ENCODE measurements around the gene GRIPAP1. TPM values are rescaled to one million over a fixed set of nuclear protein-coding genes. Genes with fewer than 3 reads are reported as not detected.

The GRIPAP1 gene
- total RNA-seq, 6 experiments from 2014 or later: 23.2 to 32.1 (median 27.5) TPM

DNA sequence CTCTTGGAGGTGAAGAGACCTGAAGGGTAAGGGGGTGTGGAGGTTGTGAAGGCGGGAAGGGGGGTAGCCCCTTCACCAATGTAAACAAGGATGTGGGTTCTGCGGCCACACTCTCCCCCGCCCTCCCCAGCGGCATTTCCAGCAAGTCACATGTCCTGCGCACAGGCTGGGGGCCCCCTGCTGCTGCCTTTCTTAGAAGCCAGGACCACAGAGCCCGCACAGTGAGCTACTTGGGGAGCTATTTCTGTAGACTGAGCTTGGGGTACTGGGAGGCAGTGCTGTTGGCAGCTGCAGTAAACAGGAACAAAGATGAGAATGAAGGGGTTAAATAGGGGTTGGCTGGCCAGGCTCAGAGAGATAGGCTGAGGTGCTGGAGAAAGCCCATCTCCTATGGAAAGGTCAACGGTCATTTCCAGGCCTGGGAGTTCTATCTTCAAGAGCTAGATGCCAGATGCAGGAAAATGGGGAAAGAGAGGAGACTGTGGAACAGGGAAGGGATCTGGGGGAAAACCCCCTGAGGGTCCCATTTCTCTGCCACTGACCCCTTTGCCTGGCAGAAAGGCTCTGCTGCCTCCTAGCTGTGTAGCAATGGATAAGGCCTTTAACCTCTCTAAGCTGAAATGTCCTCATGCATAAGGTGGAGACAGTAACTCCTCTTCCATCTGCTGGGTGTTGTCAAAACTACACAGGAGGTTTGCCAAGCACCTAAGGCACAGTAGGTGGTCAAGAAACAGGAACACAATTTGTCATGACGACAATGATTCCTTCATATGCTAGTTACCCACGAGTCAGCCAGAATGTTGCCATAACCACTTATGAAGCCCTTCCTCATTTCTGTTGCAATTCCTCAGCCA, 64.8 kb downstream of the GRIPAP1 start:
- Mint-ChIP-seq H3K4me1 (ENCODE audit: low read depth) (no peaks in the 10 kb centered on the region), H3K4me3 (no peak overlapping the region), H3K27ac (no peak overlapping the region; the same call in 1 of the 2 replicates), H3K9me3 (no peaks in the 10 kb centered on the region), H3K36me3 (ENCODE audit: low read depth) (no peaks in the 10 kb centered on the region), H3K27me3 (ENCODE audit: insufficient read depth) (no peaks in the 10 kb centered on the region; the same call in 1 of the 2 replicates)
- TF ChIP-seq, protein P1, sequence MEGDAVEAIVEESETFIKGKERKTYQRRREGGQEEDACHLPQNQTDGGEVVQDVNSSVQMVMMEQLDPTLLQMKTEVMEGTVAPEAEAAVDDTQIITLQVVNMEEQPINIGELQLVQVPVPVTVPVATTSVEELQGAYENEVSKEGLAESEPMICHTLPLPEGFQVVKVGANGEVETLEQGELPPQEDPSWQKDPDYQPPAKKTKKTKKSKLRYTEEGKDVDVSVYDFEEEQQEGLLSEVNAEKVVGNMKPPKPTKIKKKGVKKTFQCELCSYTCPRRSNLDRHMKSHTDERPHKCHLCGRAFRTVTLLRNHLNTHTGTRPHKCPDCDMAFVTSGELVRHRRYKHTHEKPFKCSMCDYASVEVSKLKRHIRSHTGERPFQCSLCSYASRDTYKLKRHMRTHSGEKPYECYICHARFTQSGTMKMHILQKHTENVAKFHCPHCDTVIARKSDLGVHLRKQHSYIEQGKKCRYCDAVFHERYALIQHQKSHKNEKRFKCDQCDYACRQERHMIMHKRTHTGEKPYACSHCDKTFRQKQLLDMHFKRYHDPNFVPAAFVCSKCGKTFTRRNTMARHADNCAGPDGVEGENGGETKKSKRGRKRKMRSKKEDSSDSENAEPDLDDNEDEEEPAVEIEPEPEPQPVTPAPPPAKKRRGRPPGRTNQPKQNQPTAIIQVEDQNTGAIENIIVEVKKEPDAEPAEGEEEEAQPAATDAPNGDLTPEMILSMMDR (IDR thresholded peaks at IDR 0.05): no peak; the same call in 1 of the 2 replicates
- DNase-seq: no peak

DNA sequence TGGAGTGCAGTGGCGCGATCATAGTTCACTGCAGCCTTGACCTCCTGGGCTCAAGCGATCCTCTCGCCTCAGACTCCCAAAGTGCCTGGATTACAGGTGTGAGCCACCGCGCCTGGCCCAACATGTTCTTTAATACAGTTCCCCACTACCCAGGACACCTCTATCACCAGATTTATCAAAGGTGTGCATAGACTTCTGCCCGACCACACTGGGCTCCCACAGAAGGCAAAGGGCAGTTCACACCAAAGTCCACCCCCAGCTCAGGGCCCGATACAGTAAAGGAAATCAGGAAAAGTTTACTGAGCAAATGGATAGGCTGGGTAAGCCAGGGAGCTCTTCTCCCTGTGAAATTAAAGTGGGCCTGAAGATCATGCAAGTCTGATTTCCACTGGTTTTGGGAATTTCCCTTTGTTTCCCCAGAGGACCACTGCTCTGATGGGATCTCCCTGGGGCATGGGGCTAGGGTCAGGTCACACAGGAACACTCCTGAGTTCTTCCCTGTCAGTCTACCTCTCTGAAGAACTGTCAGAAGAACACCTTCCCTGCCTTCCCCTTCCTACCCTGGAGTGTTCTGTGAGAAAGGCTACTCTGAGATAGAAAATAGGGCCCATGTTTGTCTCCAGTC, 65.5 kb downstream of the GRIPAP1 start:
- DNase-seq: no peak
- Mint-ChIP-seq H3K4me1 (ENCODE audit: low read depth) (no peaks in the 10 kb centered on the region), H3K27ac (no peak overlapping the region), H3K36me3 (ENCODE audit: low read depth) (no peaks in the 10 kb centered on the region), H3K9me3 (no peaks in the 10 kb centered on the region), H3K27me3 (ENCODE audit: insufficient read depth) (no peaks in the 10 kb centered on the region; the same call in 1 of the 2 replicates), H3K4me3 (no peak overlapping the region)
- TF ChIP-seq, protein P1 (IDR thresholded peaks at IDR 0.05): no peak

DNA sequence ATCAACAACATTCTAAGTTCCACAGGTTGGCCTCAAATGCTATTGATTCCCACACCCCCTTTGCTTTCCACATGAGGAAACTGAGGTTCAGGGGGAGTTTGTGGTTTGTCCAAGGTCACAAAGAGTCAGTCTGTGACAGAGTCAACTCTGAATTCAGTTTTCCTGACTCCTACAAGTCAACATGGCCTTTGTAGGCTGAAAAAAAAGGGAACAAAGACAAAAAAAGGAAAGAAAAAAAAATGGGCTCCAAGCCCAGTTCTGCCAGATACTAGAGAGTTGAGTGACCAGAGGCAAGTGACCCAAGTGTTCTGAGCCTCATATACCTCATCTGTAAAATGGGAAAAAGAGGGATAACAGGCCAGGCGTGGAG, 66.8 kb downstream of the GRIPAP1 start:
- Mint-ChIP-seq H3K27ac (no peak overlapping the region), H3K9me3 (no peaks in the 10 kb centered on the region), H3K27me3 (ENCODE audit: insufficient read depth) (no peaks in the 10 kb centered on the region), H3K36me3 (ENCODE audit: low read depth) (peaks cover 3% of the 10 kb centered on the region; the same call in 1 of the 2 replicates), H3K4me3 (no peak overlapping the region), H3K4me1 (ENCODE audit: low read depth) (no peaks in the 10 kb centered on the region)
- no peak for DNase-seq
- TF ChIP-seq, protein P1 (IDR thresholded peaks at IDR 0.05): no peak

DNA sequence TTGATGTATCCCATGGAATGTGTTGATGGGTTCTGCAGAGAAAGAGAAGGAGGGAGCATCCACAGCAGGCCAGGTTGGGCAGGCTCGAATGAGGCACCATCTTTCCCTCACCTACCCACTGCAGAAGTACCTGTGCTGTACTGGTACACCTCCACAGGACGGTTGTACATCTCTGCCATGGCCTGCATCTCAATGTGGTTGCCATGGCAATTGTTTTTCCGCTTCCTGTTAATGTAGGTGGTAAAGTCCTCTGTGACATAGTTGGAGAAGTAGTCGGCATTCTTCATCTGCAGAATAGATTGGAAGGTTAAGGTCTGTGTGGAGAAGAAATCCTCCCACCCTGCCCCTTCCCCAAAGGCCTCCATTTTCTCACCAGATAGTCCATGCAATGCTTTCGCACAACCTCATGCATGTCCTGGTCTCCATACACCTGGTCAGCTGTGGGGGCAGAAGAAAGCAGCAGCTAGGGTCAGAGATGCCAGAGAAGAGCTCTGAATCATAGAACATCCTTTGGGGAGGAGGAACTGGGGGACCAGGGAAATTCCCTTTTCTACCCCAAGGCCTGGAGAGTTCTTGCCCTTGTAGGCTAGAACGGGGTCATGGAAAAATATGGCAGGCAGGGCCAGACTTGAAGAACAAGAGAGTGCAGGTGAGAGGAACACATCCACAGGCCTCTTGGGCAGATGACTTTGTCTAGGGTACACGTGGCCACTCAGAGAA, 67.3 kb downstream of the GRIPAP1 start:
- no peak overlapping the region for H3K27ac Mint-ChIP-seq

DNA sequence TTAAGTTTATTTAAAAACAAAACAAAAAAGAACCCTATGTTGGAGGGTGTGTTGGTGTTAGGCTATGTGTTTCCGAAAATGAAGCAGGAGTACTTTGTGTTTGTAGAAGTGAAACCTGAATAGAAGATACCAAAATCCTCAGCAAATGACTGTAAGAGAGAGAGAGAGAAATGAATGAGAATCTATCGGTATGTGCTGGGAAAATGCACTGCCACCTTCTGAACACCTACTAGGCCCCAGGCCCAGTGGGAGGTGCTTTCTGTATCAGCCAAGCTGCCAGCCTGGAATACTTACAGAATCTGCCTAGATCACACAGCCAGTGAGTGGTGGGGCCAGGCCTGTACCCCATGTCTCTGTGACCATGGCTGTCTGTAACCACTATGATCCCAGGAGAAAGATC, 68.3 kb downstream of the GRIPAP1 start:
- no peaks in the 10 kb centered on the region for H3K9me3 Mint-ChIP-seq
- no peak overlapping the region for H3K4me3 Mint-ChIP-seq
- H3K27ac Mint-ChIP-seq: no peak overlapping the region
- DNase-seq: no peak
- H3K36me3 Mint-ChIP-seq (ENCODE audit: low read depth): peaks cover 3% of the 10 kb centered on the region; the same call in 1 of the 2 replicates
- H3K4me1 Mint-ChIP-seq (ENCODE audit: low read depth): no peaks in the 10 kb centered on the region
- H3K27me3 Mint-ChIP-seq (ENCODE audit: insufficient read depth): no peaks in the 10 kb centered on the region
- TF ChIP-seq, protein P1 (IDR thresholded peaks at IDR 0.05): no peak

More for the DNA sequence above, 67.3 kb downstream of the GRIPAP1 start:
- Mint-ChIP-seq H3K36me3 (ENCODE audit: low read depth) (peaks cover 3% of the 10 kb centered on the region; the same call in 1 of the 2 replicates), H3K4me1 (ENCODE audit: low read depth) (no peaks in the 10 kb centered on the region), H3K27me3 (ENCODE audit: insufficient read depth) (no peaks in the 10 kb centered on the region), H3K4me3 (no peak overlapping the region), H3K9me3 (no peaks in the 10 kb centered on the region)
- no peak for DNase-seq
- TF ChIP-seq, protein P1 (IDR thresholded peaks at IDR 0.05): no peak
